Natural killer cell (primary cell): ENCODE measurements around the gene PTPRN2. TPM values are rescaled to one million over a fixed set of nuclear protein-coding genes. Genes with fewer than 3 reads are reported as not detected.

Experiments
- ATAC-seq, 3 donors: fragments of 150-1000 bp in 2 of 3; fragments of 200-7000 bp in 1 of 3; cut with Tn5 transposase; 1 replicate in 1 of 3; 2 replicates in 2 of 3; pipeline ENCODE4 v1.10.0; 2021; ENCODE audit warnings: mild to moderate bottlenecking in 2 of 3, moderate library complexity in 2 of 3
- DNase-seq, 2 donors: peaks; one replicate each; pipeline versions ENCODE4 v3.0.0 to v3.0.0-alpha.2; 2013 to 2021; ENCODE audit warnings: mixed read lengths in 1 of 2
- H3K27ac ChIP-seq: one replicate; pipeline ENCODE4 v1.5.1; 2013; ENCODE audit warnings: mild to moderate bottlenecking, low read length
- H3K27me3 ChIP-seq: one replicate; pipeline ENCODE4 v1.6.1; 2013; ENCODE audit warnings: low read length; ENCODE audit not compliant: control insufficient read depth, insufficient read depth
- H3K36me3 ChIP-seq: one replicate; pipeline ENCODE4 v1.6.1; 2013; ENCODE audit warnings: low read length; ENCODE audit not compliant: control insufficient read depth, insufficient read depth
- H3K4me1 ChIP-seq: one replicate; pipeline ENCODE4 v1.6.1; 2013; ENCODE audit warnings: low read length; ENCODE audit not compliant: control insufficient read depth, insufficient read depth
- H3K4me3 ChIP-seq: one replicate; pipeline ENCODE4 v1.5.1; 2013; ENCODE audit warnings: low read length
- H3K9me3 ChIP-seq: one replicate; pipeline ENCODE4 v1.6.1; 2013; ENCODE audit warnings: low read length; ENCODE audit not compliant: control insufficient read depth, insufficient read depth
- H3K27ac Mint-ChIP-seq, 2 donors: one replicate each; pipeline ENCODE4 v1.8.0; 2022; ENCODE audit warnings: mild to moderate bottlenecking in 2 of 2, mixed read lengths in 2 of 2, moderate library complexity in 1 of 2
- H3K27me3 Mint-ChIP-seq, 2 donors: one replicate each; pipeline ENCODE4 v1.8.0; 2022; ENCODE audit warnings: low read depth in 2 of 2, mixed read lengths in 2 of 2
- H3K36me3 Mint-ChIP-seq: one replicate; pipeline ENCODE4 v1.8.0; 2022; ENCODE audit warnings: mixed read lengths
- H3K4me1 Mint-ChIP-seq, 2 donors: one replicate each; pipeline ENCODE4 v1.8.0; 2022; ENCODE audit warnings: mixed read lengths in 2 of 2
- H3K4me3 Mint-ChIP-seq: one replicate; pipeline ENCODE4 v1.8.0; 2022; ENCODE audit warnings: mild to moderate bottlenecking, moderate library complexity, mixed read lengths
- H3K9me3 Mint-ChIP-seq, 2 donors: one replicate each; pipeline ENCODE4 v1.8.0; 2022; ENCODE audit warnings: mixed read lengths in 2 of 2
- WGBS: methylation state at CpG from one replicate; pipeline ENCODE4 v1.1.7; 2013; ENCODE audit warnings: missing lambda C conversion rate; ENCODE audit not compliant: insufficient coverage; 5-methylcytosine and 5-hydroxymethylcytosine counted together
- intact Hi-C: fragments of 100-400 bp; cut with micrococcal nuclease; formaldehyde crosslinking; loops from one replicate; pipeline ENCODE4 v1.14.2; 2022
- total RNA-seq, 4 donors: library from RNA; stranded (reverse); fragments of 120-200 nt in 1 of 4; gene quantifications; one replicate each; pipeline versions ENCODE4 v1.2.3 to v1.2.4, GENCODE V29; 2013 to 2022
- TF ChIP-seq, protein P1 (sequence below): fragments of 200-600 bp; IDR thresholded peaks from one replicate; pipeline ENCODE4 v1.8.0; 2022; ENCODE audit warnings: antibody characterized with exemption

PTPRN2 gene
- total RNA-seq, 3 donors from 2014 or later (not counting 1 experiment from before 2014, with no cell fraction given): 1.3 to 2.5 (median 1.9) TPM

- H3K27me3 ChIP-seq: no peaks in the 10 kb centered on the region
- intact Hi-C loops: no loop called here
- ATAC-seq (no peak), DNase-seq (no peak)
- no peak overlapping the region for H3K4me3 ChIP-seq
- Mint-ChIP-seq H3K4me3 (no peak overlapping the region), H3K9me3 (peaks cover 4 to 7% of the 10 kb centered on the region in 2 donors), H3K27ac (no peak overlapping the region), H3K4me1 (no peaks in the 10 kb centered on the region), H3K27me3 (peaks cover 10 to 12% of the 10 kb centered on the region in 2 donors), H3K36me3 (no peaks in the 10 kb centered on the region)
- H3K36me3 ChIP-seq: no peaks in the 10 kb centered on the region
- WGBS: 84% methylated on average over 11 of the region's 11 CpGs
- no peaks in the 10 kb centered on the region for H3K4me1 ChIP-seq
- H3K27ac ChIP-seq: no peak overlapping the region
- TF ChIP-seq, protein P1, sequence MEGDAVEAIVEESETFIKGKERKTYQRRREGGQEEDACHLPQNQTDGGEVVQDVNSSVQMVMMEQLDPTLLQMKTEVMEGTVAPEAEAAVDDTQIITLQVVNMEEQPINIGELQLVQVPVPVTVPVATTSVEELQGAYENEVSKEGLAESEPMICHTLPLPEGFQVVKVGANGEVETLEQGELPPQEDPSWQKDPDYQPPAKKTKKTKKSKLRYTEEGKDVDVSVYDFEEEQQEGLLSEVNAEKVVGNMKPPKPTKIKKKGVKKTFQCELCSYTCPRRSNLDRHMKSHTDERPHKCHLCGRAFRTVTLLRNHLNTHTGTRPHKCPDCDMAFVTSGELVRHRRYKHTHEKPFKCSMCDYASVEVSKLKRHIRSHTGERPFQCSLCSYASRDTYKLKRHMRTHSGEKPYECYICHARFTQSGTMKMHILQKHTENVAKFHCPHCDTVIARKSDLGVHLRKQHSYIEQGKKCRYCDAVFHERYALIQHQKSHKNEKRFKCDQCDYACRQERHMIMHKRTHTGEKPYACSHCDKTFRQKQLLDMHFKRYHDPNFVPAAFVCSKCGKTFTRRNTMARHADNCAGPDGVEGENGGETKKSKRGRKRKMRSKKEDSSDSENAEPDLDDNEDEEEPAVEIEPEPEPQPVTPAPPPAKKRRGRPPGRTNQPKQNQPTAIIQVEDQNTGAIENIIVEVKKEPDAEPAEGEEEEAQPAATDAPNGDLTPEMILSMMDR: no peak
- peaks cover 7% of the 10 kb centered on the region for H3K9me3 ChIP-seq
Observed at GRCh38 chr7:157774495-157774894, 813.1 kb downstream of the PTPRN2 start.

GRCh38 chr7:157773361-157773760 lies 814.3 kb downstream of the PTPRN2 start:
- Histone ChIP-seq H3K9me3 (peaks cover 7% of the 10 kb centered on the region), H3K27ac (no peak overlapping the region), H3K36me3 (no peaks in the 10 kb centered on the region), H3K4me1 (no peaks in the 10 kb centered on the region), H3K4me3 (no peak overlapping the region), H3K27me3 (no peaks in the 10 kb centered on the region)
- DNase-seq: no peak
- H3K9me3 Mint-ChIP-seq: peaks cover 4 to 7% of the 10 kb centered on the region in 2 donors
- TF ChIP-seq, protein P1: no peak
- 88% methylated on average over 9 of the region's 9 CpGs for WGBS
- no peak overlapping the region for H3K4me3 Mint-ChIP-seq
- intact Hi-C loops: no loop called here
- ATAC-seq: no peak
- H3K27ac Mint-ChIP-seq: no peak overlapping the region
- H3K4me1 Mint-ChIP-seq: no peaks in the 10 kb centered on the region
- H3K36me3 Mint-ChIP-seq: no peaks in the 10 kb centered on the region
- peaks cover 10 to 12% of the 10 kb centered on the region in 2 donors for H3K27me3 Mint-ChIP-seq

DNA sequence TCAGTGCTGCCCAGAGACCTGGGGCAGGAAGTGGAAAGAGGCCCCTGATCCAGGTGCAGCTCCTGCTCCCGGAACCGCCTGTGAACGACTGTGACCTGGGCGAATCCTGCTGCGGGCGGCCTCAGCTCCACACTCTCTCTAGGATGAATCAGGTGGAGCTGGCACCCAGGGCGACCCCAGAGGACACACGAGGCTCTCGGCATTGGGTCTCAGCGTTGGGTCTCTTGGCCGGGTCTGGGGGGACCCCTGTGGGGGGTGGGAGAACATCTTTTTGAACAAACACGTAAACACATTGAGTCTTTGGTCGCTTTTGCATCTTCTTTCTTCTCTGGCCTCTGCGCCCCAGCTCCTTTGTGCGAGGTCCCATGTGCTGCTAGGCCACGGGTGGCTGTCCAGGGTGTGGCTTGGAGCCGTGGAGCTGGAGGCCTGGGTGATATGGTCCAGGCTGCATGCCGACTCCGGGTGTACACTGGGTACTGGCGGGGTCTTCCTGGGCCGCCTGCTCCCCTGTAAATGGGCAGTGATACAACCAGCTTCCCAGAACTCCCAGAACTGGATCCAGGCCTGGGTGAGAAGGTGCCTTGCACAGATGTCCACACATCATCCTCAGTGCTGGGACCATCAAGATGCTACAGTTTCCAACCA lies 815.0 kb downstream of the PTPRN2 start:
- H3K27me3 Mint-ChIP-seq: peaks cover 10% of the 10 kb centered on the region in 2 donors
- 94% methylated on average over 21 of the region's 21 CpGs for WGBS
- H3K27ac ChIP-seq: no peak overlapping the region
- H3K4me3 ChIP-seq: no peak overlapping the region
- H3K4me1 Mint-ChIP-seq: no peaks in the 10 kb centered on the region
- no peak overlapping the region for H3K4me3 Mint-ChIP-seq
- no peaks in the 10 kb centered on the region for H3K4me1 ChIP-seq
- H3K9me3 ChIP-seq: peaks cover 7% of the 10 kb centered on the region
- H3K27me3 ChIP-seq: no peaks in the 10 kb centered on the region
- H3K27ac Mint-ChIP-seq: no peak overlapping the region
- TF ChIP-seq, protein P1: no peak
- peaks cover 4 to 7% of the 10 kb centered on the region in 2 donors for H3K9me3 Mint-ChIP-seq
- no peak for ATAC-seq
- no peaks in the 10 kb centered on the region for H3K36me3 ChIP-seq
- DNase-seq: no peak
- no peaks in the 10 kb centered on the region for H3K36me3 Mint-ChIP-seq
- intact Hi-C loops: no loop called here

GRCh38 chr7:157771689-157772088 lies 815.9 kb downstream of the PTPRN2 start:
- 94% methylated on average over 6 of the region's 6 CpGs for WGBS
- Histone ChIP-seq H3K4me3 (no peak overlapping the region), H3K27me3 (no peaks in the 10 kb centered on the region), H3K36me3 (no peaks in the 10 kb centered on the region), H3K9me3 (peaks cover 7% of the 10 kb centered on the region), H3K4me1 (no peaks in the 10 kb centered on the region), H3K27ac (no peak overlapping the region)
- intact Hi-C loops: no loop called here
- H3K36me3 Mint-ChIP-seq: no peaks in the 10 kb centered on the region
- TF ChIP-seq, protein P1: no peak
- H3K4me1 Mint-ChIP-seq: no peaks in the 10 kb centered on the region
- no peak overlapping the region for H3K4me3 Mint-ChIP-seq
- no peak overlapping the region for H3K27ac Mint-ChIP-seq
- peaks cover under 1 to 6% of the 10 kb centered on the region in 2 donors for H3K27me3 Mint-ChIP-seq
- H3K9me3 Mint-ChIP-seq: peaks cover 4 to 7% of the 10 kb centered on the region in 2 donors
- peak in 1 of 3 donors; percentile 6 for ATAC-seq
- DNase-seq: no peak
